ENCODE results near the gene NABP2. TPM values are rescaled to one million over a fixed set of nuclear protein-coding genes. Genes with fewer than 3 reads are reported as not detected.

Gene NABP2
- total RNA-seq, 6 donors from 2014 or later, result 4.2 to 23.1 (median 17.6) TPM

DNA sequence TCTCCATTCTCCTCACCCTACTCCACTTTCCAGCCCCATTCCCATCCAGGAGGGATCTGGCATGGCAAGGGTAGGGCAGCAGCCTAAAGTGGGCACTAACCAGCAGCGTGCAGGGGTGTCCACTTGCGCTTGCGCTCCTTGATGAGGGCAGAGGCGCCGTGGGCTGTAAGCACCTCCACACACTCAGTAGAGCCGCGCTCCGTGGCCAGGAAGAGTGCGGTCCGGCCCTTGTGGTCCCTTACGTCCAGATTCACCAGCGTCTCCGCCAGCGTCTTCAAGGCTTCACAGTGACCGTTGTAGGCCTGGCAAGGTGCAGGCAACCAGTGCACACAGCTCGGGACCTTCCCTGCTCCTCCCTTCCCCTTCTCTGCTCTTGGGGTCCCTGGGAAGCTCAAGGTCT is 23.8 kb downstream of the NABP2 start:
- H3K4me1 ChIP-seq, result no peaks in the 10 kb centered on the region
- 93 to 97% methylated on average over 13 to 16 of the region's 16 CpGs for WGBS, 2 donors
- peaks cover 66 to 100% (median 96%) of the 10 kb centered on the region in 4 donors for H3K36me3 ChIP-seq
- peak in 1 of 2 donors; percentile 55 for DNase-seq
- no peak for TF ChIP-seq POLR2A (IDR thresholded peaks at IDR 0.05)
- TF ChIP-seq POLR2AphosphoS5 (IDR thresholded peaks at IDR 0.05), result no peak
- no peak for TF ChIP-seq EP300 (IDR thresholded peaks at IDR 0.05)
- TF ChIP-seq, protein P1, sequence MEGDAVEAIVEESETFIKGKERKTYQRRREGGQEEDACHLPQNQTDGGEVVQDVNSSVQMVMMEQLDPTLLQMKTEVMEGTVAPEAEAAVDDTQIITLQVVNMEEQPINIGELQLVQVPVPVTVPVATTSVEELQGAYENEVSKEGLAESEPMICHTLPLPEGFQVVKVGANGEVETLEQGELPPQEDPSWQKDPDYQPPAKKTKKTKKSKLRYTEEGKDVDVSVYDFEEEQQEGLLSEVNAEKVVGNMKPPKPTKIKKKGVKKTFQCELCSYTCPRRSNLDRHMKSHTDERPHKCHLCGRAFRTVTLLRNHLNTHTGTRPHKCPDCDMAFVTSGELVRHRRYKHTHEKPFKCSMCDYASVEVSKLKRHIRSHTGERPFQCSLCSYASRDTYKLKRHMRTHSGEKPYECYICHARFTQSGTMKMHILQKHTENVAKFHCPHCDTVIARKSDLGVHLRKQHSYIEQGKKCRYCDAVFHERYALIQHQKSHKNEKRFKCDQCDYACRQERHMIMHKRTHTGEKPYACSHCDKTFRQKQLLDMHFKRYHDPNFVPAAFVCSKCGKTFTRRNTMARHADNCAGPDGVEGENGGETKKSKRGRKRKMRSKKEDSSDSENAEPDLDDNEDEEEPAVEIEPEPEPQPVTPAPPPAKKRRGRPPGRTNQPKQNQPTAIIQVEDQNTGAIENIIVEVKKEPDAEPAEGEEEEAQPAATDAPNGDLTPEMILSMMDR (IDR thresholded peaks at IDR 0.05), result no peak
- no peak for ATAC-seq (ENCODE audit: low FRiP score in 2 of 2)
- no peaks in the 10 kb centered on the region for H3K9me3 ChIP-seq
- no peak overlapping the region for H3K4me3 ChIP-seq
- no peak overlapping the region for H3K27ac ChIP-seq
- no peaks in the 10 kb centered on the region for H3K27me3 ChIP-seq

DNA sequence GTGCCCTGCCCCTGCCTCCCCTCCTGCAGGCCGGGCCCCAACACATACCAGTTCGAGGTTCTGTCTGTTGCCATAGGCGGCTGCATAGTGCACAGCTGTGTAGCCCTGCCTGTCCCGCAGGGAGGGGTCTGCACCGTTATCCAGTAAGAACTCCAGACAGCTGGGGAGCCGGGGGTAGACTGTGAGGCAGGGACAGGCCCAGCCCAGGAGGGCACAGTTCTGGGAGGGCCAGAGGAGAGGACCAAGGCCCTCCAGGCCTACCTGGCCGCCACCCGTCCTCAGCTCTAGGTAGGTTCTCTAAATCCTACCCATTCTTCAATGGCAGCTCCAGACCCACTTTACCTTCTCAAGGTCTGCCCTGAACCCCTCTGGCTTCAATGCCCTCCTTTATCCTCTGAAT is 24.6 kb downstream of the NABP2 start:
- 95 to 98% methylated on average over 8 of the region's 8 CpGs for WGBS, 2 donors
- H3K36me3 ChIP-seq, result peaks cover 66 to 100% (median 96%) of the 10 kb centered on the region in 4 donors
- DNase-seq, result no peak

DNA sequence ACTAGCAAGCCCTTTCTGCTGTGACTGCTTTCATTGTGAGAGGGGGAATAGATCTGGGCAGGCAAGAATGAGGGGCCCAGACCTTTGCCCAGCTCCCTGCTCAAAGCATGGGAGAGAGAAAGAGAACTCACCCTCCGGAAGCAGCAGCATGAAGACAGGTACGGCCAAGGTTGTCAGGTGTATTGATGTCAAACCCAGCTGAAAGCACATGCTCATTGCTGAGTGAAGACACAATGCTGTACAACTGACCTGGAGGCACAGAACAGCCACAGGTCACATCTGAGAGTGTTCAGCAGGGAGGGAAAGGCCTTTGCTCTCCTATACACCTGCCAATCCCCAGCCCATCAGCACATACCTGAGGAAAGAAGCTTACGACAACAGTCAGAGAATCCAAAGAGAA is 28.5 kb downstream of the NABP2 start:
- Histone ChIP-seq H3K4me3 (no peak overlapping the region), H3K4me1 (peaks cover 14 to 24% (median 21%) of the 10 kb centered on the region in 4 donors), H3K9me3 (no peaks in the 10 kb centered on the region), H3K36me3 (peaks cover 38 to 83% (median 80%) of the 10 kb centered on the region in 4 donors), H3K27me3 (no peaks in the 10 kb centered on the region), H3K27ac (no peak overlapping the region)
- WGBS, 2 donors, result 86 to 93% methylated on average over 3 of the region's 3 CpGs
- ATAC-seq (ENCODE audit: low FRiP score in 2 of 2), result no peak
- TF ChIP-seq, protein P1 (IDR thresholded peaks at IDR 0.05), result no peak
- TF ChIP-seq POLR2AphosphoS5 (IDR thresholded peaks at IDR 0.05) (no peak), EP300 (IDR thresholded peaks at IDR 0.05) (no peak), POLR2A (IDR thresholded peaks at IDR 0.05) (no peak)
- no peak for DNase-seq

More for the DNA sequence above, 24.6 kb downstream of the NABP2 start:
- peak in 1 of 2 donors; percentile 41 for ATAC-seq (ENCODE audit: low FRiP score in 2 of 2)
- H3K27ac ChIP-seq, result no peak overlapping the region
- TF ChIP-seq POLR2A (IDR thresholded peaks at IDR 0.05) (no peak), EP300 (IDR thresholded peaks at IDR 0.05) (no peak), POLR2AphosphoS5 (IDR thresholded peaks at IDR 0.05) (no peak)
- TF ChIP-seq, protein P1 (IDR thresholded peaks at IDR 0.05), result no peak
- no peaks in the 10 kb centered on the region for H3K27me3 ChIP-seq
- no peak overlapping the region for H3K4me3 ChIP-seq
- H3K4me1 ChIP-seq, result no peaks in the 10 kb centered on the region
- H3K9me3 ChIP-seq, result no peaks in the 10 kb centered on the region

DNA sequence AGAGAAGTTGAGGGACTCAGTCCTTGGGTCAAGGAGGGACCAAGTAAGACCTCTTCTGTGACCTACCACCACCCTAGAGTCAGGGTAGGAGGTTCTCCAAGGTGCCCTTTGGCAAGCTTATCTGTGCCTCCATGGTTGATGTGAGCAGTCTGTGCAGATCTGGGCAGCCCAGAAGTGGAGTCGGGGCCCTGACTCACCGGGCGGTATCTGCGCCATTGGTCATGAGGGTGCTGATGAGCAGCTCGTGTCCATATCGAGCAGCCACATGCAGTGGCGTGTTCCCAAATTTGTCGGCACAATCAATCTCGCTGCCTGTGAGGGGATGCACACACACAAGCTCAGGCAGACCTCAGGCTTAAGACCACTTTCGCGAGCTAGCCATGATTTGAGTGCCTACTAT is 28.9 kb downstream of the NABP2 start:
- Histone ChIP-seq H3K4me3 (no peak overlapping the region), H3K36me3 (peaks cover 33 to 79% (median 76%) of the 10 kb centered on the region in 4 donors), H3K9me3 (no peaks in the 10 kb centered on the region), H3K4me1 (peaks cover 14 to 24% (median 22%) of the 10 kb centered on the region in 4 donors), H3K27me3 (no peaks in the 10 kb centered on the region), H3K27ac (no peak overlapping the region)
- no peak for ATAC-seq (ENCODE audit: low FRiP score in 2 of 2)
- TF ChIP-seq POLR2A (IDR thresholded peaks at IDR 0.05), result no peak
- no peak for TF ChIP-seq EP300 (IDR thresholded peaks at IDR 0.05)
- TF ChIP-seq, protein P1 (IDR thresholded peaks at IDR 0.05), result no peak
- TF ChIP-seq POLR2AphosphoS5 (IDR thresholded peaks at IDR 0.05), result no peak
- WGBS, 2 donors, result 95 to 97% methylated on average over 7 to 11 of the region's 11 CpGs
- no peak for DNase-seq

DNA sequence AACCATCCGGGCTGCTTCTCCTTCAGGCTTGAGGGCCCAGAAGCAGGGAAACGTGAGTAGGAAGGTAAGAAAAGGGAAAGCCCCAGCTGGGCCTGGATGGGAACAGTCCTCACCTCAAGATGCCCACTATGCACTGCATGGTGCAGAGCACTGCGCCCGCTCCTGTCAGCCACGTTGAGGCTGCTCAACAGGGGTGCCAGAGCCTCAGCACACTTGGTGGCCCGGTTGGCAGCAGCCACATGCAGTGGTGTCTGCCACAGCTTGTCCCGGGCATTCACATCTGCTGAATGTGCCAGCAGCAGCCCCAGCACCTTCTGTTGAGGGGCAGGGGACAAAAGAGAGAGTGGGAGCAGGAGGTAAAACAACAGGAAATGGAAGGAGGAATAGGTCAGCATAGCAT is 31.5 kb downstream of the NABP2 start:
- Histone ChIP-seq H3K27me3 (no peaks in the 10 kb centered on the region), H3K36me3 (peaks cover 30 to 53% (median 51%) of the 10 kb centered on the region in 4 donors), H3K9me3 (no peaks in the 10 kb centered on the region), H3K27ac (no peak overlapping the region), H3K4me1 (peaks cover 21 to 32% (median 32%) of the 10 kb centered on the region in 4 donors), H3K4me3 (no peak overlapping the region)
- WGBS, 2 donors, result 72 to 90% methylated on average over 7 of the region's 7 CpGs
- ATAC-seq (ENCODE audit: low FRiP score in 2 of 2) (no peak), DNase-seq (peak in 1 of 2 donors; percentile 44)
- no peak for TF ChIP-seq POLR2A (IDR thresholded peaks at IDR 0.05)
- TF ChIP-seq EP300 (IDR thresholded peaks at IDR 0.05), result no peak
- TF ChIP-seq POLR2AphosphoS5 (IDR thresholded peaks at IDR 0.05), result no peak
- TF ChIP-seq, protein P1 (IDR thresholded peaks at IDR 0.05), result no peak
